Peyer's patch (tissue), 4 donors: ENCODE measurements around the gene RPS18.

Experiments used
- POLR2A ChIP-seq, 2 donors: fragments of 450-650 bp; IDR thresholded peaks; one replicate each; pipeline ENCODE4 v1.5.1; 2017; ENCODE audit warnings: antibody characterized with exemption in 2 of 2, mild to moderate bottlenecking in 2 of 2, moderate library complexity in 2 of 2
- TF ChIP-seq, protein P1 (sequence below), 6 experiments: fragments of 450-650 bp in 4 of 6; fragments of 200-600 bp in 2 of 6; sonication (generic) in 1 of 6; IDR thresholded peaks; one replicate each; pipeline ENCODE4 v1.5.1; 2017 to 2019; ENCODE audit warnings: antibody characterized with exemption in 6 of 6, mild to moderate bottlenecking in 3 of 6, moderate library complexity in 1 of 6

DNA sequence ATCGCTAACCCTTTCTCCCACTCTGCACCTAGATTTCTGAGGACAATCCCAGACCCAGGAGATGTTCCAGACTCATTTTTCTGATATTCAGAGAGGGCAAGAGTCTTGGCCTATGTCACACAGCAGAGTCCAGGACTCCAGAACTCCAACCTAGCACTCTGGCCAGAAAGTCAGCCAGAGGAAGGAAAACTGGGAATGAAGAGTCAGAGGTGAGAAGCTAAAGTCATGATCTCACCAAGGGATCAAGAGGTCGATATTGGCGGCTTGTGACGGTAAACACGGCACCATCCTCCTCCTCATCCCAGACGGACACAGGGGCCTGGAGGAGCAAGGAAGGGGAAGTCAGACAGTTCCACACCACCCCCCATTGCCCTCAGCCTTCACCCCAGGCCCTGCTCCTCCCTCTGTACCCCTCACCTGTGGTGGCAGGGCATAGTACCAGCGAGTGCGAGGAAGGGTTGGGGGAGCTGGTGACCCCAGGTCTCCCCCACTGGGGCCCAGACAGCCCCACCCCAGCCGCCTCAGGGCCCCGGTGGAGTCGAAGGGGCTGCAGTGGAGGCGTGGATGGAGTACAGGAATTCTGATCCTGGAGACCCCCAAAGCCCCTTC, 25.0 kb downstream of the RPS18 start:
- TF ChIP-seq, protein P1, sequence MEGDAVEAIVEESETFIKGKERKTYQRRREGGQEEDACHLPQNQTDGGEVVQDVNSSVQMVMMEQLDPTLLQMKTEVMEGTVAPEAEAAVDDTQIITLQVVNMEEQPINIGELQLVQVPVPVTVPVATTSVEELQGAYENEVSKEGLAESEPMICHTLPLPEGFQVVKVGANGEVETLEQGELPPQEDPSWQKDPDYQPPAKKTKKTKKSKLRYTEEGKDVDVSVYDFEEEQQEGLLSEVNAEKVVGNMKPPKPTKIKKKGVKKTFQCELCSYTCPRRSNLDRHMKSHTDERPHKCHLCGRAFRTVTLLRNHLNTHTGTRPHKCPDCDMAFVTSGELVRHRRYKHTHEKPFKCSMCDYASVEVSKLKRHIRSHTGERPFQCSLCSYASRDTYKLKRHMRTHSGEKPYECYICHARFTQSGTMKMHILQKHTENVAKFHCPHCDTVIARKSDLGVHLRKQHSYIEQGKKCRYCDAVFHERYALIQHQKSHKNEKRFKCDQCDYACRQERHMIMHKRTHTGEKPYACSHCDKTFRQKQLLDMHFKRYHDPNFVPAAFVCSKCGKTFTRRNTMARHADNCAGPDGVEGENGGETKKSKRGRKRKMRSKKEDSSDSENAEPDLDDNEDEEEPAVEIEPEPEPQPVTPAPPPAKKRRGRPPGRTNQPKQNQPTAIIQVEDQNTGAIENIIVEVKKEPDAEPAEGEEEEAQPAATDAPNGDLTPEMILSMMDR (IDR thresholded peaks at IDR 0.05): no peak
- TF ChIP-seq POLR2A (IDR thresholded peaks at IDR 0.05): no peak
